Activated CD8-positive, alpha-beta memory T cell treated with anti-CD3 and anti-CD28 coated beads for 36 hours (primary cell): ENCODE results near the gene CNN2. TPM values are rescaled to one million over a fixed set of nuclear protein-coding genes. Genes with fewer than 3 reads are reported as not detected.
"Not testable (repeated sequence)": the region's sequence is repeated elsewhere in the genome, so short reads cannot be mapped to it uniquely, and the experiment has no call there.

Experiments used
- CTCF ChIA-PET: fragments of 350-600 bp; sonication (Branson Sonifier 250); formaldehyde crosslinking; loops from one replicate; lab custom pipeline; 2021; ENCODE audit warnings: antibody characterized with exemption; lab: Charles Lee
- POLR2A ChIA-PET: fragments of 350-600 bp; sonication (Branson Sonifier 250); formaldehyde crosslinking; loops from one replicate; lab custom pipeline; 2021; ENCODE audit warnings: antibody characterized with exemption; lab: Charles Lee
- total RNA-seq, 2 experiments: library from RNA; stranded (reverse); gene quantifications; one replicate each; pipeline ENCODE4 v1.2.3, GENCODE V29; 2021

CNN2 gene
- total RNA-seq, 2 experiments from 2014 or later: 64.2 to 71.2 TPM

DNA sequence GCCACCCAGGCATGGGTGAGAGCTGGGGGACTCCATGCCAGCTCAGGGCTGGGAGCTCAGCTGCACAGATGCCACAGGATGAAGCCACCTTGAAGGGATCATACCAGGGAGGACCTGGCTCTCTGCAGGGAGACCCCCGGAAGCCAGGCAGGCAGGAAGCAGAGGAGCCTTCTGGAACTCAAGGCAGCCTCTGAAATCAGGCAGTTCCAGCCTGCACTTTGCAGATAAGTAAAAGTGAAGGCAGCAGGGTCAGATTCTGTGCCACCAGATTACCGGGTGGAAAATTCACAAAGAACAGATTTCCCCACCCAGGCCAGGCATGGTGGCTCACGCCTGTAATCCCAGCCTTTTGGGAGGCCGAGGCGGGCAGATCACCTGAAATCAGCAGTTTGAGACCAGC lies 8.0 kb upstream of the CNN2 start:
- ChIA-PET CTCF (interaction anchor here (0.7 kb wide), 1 partner anchor 93 kb away, joined by 3 read pairs; no protein-coding TSS in a partner anchor), POLR2A (interaction anchor here (0.5 kb wide), 1 partner anchor 103 kb away, joined by 4 read pairs; no protein-coding TSS in a partner anchor)

DNA sequence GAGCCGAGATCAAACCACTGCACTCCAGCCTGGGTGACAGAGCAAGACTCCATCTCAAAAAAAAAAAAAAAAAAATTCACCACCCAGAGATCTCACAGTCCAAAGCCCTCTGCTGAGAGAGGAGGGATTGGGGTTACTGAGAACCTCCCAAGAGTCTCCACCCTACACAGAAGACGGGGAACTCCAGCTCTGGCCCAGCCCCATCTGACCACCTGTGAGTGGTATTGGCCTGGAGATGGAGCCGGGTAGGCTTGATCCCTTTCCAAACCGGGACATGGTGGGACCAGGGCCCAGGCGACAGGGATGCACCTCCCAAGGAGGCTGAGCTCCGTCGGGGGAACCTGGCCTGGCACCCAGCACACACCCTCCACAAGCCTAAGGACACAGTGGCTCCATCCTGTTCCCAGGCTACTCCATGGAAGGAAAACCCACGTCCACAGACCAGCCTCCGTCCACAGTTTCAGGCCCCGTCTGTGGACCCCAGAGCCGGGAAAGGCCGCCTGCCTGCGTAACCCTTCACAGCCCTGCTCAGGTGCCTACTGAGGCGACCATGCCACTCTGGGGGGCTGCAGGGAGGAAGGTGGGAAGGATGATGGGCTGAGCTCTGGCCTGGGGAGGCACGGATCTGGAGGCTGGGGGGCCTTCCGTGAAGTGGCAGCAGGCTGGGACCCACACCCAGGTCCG lies 7.3 kb upstream of the CNN2 start:
- CTCF ChIA-PET: interaction anchor here (0.7 to 1.2 kb wide), 3 partner anchors 26 to 94 kb away, joined by 3 to 6 read pairs (median 3); partner anchors contain the start of gene WDR18

GRCh38 chr19:1019616-1019961 lies 6.8 kb upstream of the CNN2 start:
- POLR2A ChIA-PET: interaction anchor here (0.7 kb wide), 1 partner anchor 102 kb away, joined by 3 read pairs; no protein-coding TSS in a partner anchor

More for the DNA sequence above, 7.3 kb upstream of the CNN2 start:
- POLR2A ChIA-PET: no interaction called here

DNA sequence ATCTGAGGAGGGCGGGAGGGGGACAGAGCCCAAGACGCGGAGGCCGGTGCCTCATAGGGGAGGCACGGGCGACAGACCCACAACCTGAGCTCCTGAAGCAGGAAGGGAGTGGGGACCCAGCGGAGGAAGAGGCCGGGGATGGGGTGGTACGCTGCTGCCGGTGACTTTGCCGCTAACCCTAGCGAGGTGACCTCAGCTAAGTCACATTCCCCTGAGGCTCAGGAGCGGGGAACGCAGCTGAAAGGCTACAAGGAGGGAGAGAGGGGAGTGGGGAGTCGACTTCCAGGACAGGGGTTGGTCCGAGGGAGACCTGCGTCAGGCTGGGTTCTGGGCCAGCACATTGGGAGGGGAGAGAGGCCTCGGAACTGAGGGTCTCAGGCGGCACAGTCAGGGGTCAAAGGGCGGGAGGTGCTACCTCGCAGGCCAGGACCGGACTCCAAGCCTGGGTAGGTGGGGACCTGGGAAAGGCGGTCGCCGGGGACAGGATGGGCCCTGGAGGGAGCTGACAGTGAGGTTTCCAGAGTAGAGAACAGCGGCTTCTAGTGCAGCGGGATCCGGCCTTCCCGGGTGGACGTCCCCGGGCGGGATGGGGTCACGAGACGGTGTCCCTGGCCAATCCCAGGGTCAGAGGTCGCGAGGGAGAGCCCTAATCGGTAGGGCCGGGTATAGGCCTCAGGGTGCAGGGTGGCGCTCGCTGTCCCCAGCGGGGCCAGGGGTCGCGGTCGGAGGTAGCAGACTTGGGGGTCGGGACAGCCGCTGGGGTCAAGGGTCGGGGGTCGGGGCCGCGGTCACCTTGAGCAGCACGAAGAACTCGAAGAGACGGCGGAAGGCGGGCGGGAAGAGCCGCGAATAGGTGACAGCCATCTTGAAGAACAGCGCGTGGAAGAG lies 6.2 kb upstream of the CNN2 start:
- POLR2A ChIA-PET: interaction anchor here (0.7 kb wide), 1 partner anchor 103 kb away, joined by 3 read pairs; no protein-coding TSS in a partner anchor
- CTCF ChIA-PET: interaction anchor here (0.5 to 1.2 kb wide), 4 partner anchors 27 to 165 kb away, joined by 3 to 6 read pairs (median 4); partner anchors contain the start of gene WDR18

More at GRCh38 chr19:1019616-1019961, 6.8 kb upstream of the CNN2 start:
- CTCF ChIA-PET: interaction anchor here (1.0 to 1.2 kb wide), 2 partner anchors 27 to 36 kb away, joined by 3 to 6 read pairs; partner anchors contain the start of gene WDR18

DNA sequence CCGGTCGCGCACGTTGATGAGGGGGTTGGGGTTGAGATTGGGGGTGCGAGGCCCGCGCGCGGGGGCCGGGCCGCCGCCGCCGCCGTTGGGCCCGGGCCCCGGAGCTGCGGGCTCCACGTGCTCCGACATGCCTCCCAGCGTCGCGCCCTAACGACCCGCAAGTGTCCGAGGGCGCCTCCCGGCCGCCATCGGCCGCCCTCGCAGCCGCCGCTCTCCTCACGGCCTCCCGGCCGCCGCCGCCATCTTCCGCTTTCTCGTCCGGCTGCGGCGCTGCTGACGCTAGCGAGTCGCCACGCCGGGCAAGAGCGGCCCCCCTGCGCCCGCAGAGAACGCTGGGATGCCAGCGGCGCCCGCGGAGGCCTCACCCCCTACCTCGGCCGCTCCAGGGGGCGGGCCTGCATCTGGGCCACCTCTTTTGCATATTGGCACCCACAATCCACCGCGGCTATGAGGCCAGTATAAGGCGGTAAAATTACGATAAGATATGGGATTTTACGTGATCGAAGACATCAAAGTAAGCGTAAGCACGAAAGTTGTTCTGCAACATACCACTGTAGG lies 5.5 kb upstream of the CNN2 start, which contains the start of gene TMEM259:
TMEM259 (minus strand) TSS at position 256 of the 558 bp plus-strand sequence; CDS start at position 129, 127 bp downstream.
- ChIA-PET POLR2A (interaction anchor here (0.6 to 1.4 kb wide), 5 partner anchors 19 to 248 kb away, joined by 3 to 4 read pairs (median 3); partner anchors contain the start of genes ABCA7 and CIRBP), CTCF (interaction anchor here (0.7 to 1.2 kb wide), 5 partner anchors 11 to 93 kb away, joined by 3 to 5 read pairs (median 3); partner anchors contain the start of gene ABCA7)

DNA sequence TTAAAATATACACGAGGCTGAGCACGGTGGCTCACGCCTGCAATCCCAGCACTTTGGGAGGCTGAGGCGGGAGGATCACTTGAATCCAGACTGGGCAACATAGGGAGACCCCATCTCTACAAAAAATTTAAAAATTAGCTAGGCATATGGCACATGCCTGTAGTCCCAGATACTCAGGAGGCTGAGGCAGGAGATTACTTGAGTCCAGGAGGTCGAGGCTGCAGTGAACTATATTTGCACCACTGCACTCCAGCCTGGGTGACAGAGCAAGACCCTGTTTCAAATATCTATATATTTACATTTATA lies 2.6 kb upstream of the CNN2 start:
- POLR2A ChIA-PET: not testable (repeated sequence)
- CTCF ChIA-PET: interaction anchor here (1.2 kb wide), 1 partner anchor 220 kb away, joined by 3 read pairs; no protein-coding TSS in a partner anchor

GRCh38 chr19:1025080-1025479 lies 1.3 kb upstream of the CNN2 start:
- ChIA-PET POLR2A (interaction anchor here (3.0 kb wide), 1 partner anchor 42 kb away, joined by 14 read pairs; the partner anchor contains the start of gene ARHGAP45), CTCF (interaction anchor here (0.7 to 1.4 kb wide), 4 partner anchors 14 to 41 kb away, joined by 3 to 5 read pairs (median 4); partner anchors contain the start of gene GRIN3B)

- POLR2A ChIA-PET: interaction anchor here (0.5 to 3.0 kb wide), 7 partner anchors 12 to 1248 kb away, joined by 3 to 14 read pairs (median 6); partner anchors contain the start of genes ARHGAP45 and REEP6
- CTCF ChIA-PET: interaction anchor here (0.6 to 1.7 kb wide), 8 partner anchors 10 to 218 kb away, joined by 3 to 7 read pairs (median 4); no protein-coding TSS in a partner anchor
These were observed 608 bp downstream of the CNN2 start for GRCh38 chr19:1026783-1027649.

DNA sequence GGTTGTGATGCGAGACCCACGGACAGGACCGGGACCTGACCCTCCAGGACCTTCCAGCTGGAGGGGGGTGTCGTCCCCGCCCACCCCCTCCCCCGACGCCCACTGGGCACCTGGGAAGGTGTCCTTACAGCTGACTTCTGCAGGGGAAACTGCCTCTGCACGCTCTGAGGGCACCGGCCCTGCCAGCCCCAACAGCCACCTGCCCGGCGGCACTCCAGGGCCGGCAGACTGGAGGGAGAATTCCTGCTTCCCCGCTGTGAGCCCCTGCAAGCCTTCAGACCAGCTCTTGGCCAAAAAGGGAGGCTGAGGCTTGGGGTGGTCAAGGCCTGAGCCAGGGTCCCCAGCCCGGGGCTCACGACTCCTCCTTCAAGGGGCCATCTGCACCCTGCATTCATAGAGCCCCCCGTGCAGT lies 1.2 kb downstream of the CNN2 start:
- POLR2A ChIA-PET: interaction anchor here (0.5 to 3.0 kb wide), 7 partner anchors 12 to 1247 kb away, joined by 3 to 14 read pairs (median 6); partner anchors contain the start of genes ARHGAP45 and REEP6
- CTCF ChIA-PET: interaction anchor here (0.6 to 2.4 kb wide), 8 partner anchors 9 to 217 kb away, joined by 3 to 10 read pairs (median 6); partner anchors contain the start of gene ARHGAP45

DNA sequence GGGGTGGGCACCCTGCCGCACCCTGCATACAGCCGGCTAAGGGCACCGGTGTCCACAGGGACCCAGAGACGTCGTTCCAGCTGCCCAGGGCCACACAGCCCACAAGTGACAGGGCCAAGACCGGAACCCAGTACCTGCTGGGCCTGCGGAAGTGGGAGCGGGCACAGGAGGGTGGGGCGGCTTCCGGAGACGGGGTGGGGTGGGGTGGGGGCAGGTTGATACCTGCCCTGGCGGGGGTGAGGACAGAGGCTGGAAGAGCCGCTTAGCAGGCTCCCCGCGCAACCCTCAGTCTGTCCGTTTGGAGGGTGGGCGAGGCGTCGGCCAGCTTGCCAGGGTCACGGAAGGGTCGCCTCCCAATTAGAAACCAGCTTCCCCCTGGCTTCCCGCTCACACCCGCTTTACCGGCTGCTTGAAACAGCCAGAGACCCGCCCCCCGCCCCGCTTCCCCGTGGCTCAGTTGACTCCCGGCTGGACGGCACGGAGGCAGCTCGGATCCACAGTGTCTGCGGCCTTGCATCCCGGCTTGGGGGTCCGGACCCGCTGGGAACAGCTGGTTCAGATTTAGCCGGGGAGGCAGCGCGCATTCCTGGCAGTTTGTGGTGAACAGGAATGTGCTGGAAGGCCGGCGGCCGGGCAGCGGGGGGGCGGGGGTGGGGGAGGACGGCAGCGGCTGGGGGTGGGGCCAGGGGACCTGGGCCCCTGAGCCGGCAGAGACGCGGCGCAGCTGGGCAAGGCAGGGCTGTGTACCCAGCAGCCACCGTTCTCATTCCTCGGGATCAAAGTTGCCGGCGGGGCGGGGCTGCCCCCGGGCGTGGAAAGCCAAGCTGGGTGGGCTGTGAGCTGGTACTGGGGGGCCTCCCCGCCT lies 1.9 kb downstream of the CNN2 start:
- ChIA-PET POLR2A (interaction anchor here (0.5 to 3.0 kb wide), 7 partner anchors 10 to 1448 kb away, joined by 3 to 14 read pairs (median 5); partner anchors contain the start of genes ARHGAP45 and REEP6), CTCF (interaction anchor here (0.7 to 2.4 kb wide), 8 partner anchors 9 to 216 kb away, joined by 3 to 10 read pairs (median 5); partner anchors contain the start of gene ARHGAP45)

DNA sequence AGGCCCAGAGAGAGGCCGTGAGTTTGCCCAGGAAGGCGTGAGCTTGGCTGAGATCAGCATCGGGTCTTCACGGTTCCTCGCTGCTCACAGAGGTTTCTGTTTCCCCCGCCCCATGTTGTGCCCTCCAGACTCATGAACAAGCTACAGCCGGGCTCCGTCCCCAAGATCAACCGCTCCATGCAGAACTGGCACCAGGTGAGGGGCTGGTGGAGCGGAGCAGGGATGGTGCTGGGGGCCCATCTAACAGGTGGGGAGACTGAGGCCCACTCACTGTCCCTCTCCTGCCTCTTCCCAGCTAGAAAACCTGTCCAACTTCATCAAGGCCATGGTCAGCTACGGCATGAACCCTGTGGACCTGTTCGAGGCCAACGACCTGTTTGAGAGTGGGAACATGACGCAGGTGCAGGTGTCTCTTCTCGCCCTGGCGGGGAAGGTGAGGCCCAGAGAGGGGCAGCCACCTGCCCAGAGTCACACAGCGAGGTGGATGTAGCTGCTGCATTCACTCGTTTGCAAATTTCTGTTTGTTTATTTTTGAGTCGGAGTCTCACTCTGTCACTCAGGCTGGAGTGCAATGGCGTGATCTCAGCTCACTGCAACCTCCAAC lies 6.0 kb downstream of the CNN2 start:
- POLR2A ChIA-PET: interaction anchor here (0.7 kb wide), 1 partner anchor 8 kb away, joined by 6 read pairs; no protein-coding TSS in a partner anchor
- CTCF ChIA-PET: interaction anchor here (0.7 to 1.7 kb wide), 5 partner anchors 9 to 248 kb away, joined by 3 to 5 read pairs (median 3); partner anchors contain the start of genes ARHGAP45, GRIN3B and RNU6-2

GRCh38 chr19:1035998-1036621 lies 9.7 kb downstream of the CNN2 start:
- ChIA-PET CTCF (interaction anchor here (1.0 to 2.3 kb wide), 2 partner anchors 9 to 159 kb away, joined by 4 to 7 read pairs; no protein-coding TSS in a partner anchor), POLR2A (no interaction called here)

GRCh38 chr19:1037621-1038064 lies 11.2 kb downstream of the CNN2 start:
- ChIA-PET POLR2A (interaction anchor here (0.5 kb wide), 1 partner anchor 9 kb away, joined by 5 read pairs; no protein-coding TSS in a partner anchor), CTCF (interaction anchor here (1.2 to 2.3 kb wide), 2 partner anchors 10 to 30 kb away, joined by 4 to 7 read pairs; partner anchors contain the start of gene ARHGAP45)

DNA sequence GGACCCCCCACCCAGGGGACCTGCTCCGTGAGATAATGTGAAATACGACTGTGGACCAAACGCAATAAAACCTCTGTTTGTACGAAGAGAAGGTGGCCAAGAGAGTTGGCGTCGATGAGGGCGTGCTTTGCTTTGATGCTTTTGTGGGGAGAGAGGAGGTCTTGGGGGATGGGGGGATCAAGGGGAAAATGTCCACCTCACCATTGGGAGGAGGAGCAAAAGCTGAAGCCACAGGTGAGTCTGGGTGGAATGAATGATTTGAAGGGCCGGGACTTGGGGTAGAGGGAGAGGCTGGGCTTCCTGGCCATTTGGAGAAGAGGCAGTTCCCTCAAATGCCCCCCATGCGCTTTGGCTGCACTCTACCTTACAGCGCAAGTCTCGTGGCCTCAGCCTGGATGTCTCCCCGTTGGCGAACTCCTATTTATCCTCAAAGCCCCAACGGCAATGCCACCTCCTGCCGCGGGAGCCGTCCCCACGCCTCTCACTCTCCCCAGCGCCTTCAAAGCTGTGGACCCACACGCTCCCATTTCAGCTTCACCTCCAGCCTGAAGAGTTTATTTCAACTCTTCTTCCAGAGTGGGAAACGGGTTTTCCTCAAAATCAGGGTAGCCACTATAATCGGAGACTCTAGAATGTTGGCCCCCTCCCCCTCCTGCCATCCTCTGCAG lies 12.7 kb downstream of the CNN2 start:
- CTCF ChIA-PET: interaction anchor here (0.8 to 1.4 kb wide), 5 partner anchors 14 to 228 kb away, joined by 3 to 5 read pairs (median 3); no protein-coding TSS in a partner anchor
- POLR2A ChIA-PET: interaction anchor here (0.6 to 1.7 kb wide), 6 partner anchors 9 to 93 kb away, joined by 3 to 11 read pairs (median 4); partner anchors contain the start of genes ARHGAP45 and RNU6-2
